Activated CD8-positive, alpha-beta memory T cell treated with anti-CD3 and anti-CD28 coated beads, Interleukin-2, amount 50 U/mL, for 1 hour (primary cell): ENCODE data around the gene MSANTD1.

Source experiments
- DNase-seq: peaks from one replicate; pipeline ENCODE4 v3.0.0-alpha.2; 2020; ENCODE audit errors: extremely low read depth

The MSANTD1 gene

DNA sequence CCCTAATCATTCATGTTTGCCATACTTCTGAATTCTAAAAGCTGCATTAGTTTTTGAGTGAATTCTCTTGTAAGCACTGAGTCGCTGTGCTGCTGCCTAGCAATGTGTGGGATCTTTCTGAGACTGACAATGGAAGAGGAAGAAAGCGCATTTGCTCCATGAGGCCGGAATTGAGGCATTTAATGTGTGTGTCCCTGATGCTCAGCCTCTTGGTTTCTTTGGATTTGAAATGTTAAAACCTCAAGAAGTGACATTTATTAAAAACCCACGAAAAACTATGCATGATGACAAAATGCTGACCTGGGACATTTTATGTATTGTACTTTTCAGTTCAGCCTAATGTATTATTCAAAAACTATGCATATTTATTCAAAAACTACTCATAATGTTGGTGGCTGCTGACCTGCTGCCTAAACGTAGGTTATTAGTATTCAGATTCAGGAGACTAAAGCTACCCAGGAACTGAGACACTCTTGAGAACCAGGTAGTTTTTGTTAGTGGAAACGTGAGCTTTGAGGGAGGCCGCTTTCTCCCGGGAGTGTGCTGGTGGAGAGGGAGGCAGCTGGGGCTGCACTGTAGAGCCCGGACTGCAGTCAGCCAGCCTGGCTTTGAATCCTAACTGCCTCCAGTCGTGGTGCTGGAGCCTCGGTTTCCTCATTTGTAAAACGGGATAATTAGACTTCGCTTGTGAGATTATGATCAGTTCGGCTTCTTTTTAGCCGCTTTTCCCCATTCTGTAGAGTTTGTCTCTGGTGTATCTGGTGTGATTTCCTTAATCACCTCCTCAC is 55.2 kb downstream of the MSANTD1 start:
- no peak for DNase-seq

DNA sequence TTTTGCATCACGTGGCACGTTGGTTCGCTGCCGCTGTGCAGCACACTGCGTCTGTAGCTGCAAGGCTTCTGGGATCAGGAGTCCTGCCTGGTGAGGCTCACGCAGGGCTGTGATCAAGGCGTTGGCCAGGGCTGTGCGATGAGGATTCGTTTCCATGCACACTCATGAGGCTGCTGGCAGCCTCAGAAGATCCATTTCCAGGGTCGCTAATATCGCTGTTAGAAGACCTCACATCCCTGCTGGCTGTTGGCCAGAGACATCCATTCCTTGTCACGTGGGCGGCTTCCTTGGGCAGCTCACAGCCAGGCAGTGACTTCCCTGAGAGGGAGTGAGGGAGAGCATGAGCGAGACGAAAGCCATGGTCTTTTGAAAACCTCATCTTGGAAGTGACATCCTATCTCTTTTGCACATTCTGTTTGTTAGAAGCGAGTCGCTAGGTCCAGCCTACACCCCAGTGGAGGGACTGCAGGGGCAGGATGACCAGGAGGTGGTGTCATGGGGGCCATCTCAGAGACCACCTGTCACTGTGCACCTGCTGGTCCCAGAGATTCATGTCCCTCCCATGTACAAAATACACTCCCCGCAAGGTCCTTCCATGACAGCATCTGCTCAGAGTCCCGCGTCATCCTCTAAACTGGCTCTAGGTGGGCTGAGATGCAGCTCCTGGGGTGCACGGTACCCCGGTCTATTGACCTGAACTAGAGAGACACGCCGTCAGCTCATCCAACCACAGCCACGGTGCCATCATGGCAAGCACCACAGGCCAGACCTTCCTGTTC is 56.1 kb downstream of the MSANTD1 start:
- DNase-seq: no peak

DNA sequence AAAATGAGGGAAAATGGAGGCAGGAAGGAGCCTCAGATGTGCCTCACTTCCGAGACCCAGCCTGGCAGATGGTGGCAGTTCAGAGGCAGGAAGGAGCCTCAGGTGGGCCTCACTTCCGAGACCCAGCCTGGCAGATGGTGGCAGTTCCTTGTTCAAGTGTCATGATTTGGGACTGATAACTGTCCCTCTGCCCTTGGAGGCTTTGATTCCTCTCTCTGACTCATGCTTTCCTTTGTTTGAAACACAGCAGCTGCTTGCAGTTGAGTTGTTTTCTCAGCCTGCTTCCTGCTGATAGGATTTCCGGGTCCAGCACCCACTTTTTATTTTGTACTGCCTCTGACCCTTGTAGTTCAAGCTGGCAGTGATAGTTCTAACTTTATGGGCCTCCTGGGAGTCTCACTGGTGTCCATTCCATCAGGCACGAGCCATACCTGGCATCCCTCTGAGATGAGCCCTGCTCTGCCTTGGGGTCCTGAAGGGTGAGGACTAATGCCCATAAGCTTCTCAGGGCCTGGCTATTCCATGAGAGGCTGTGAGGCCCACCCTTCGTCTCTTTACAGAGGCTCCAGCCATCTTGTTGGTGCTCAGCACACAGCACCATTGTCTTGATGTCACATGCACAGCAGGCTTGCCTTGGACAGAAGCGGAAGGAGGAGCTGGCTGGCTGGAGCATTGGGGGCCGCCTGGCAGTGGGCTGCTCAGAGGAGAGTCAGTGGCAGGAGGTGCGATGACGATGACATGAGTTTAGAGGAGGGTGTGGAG is 56.8 kb downstream of the MSANTD1 start:
- DNase-seq: no peak
